B cell (primary cell): Measurements from ENCODE around the gene GNG2. TPM values are rescaled to one million over a fixed set of nuclear protein-coding genes. Genes with fewer than 3 reads are reported as not detected.

Experiments used
- ATAC-seq: fragments of 200-7000 bp; cut with Tn5 transposase; one replicate; pipeline ENCODE4 v1.10.0; 2021; ENCODE audit warnings: low read depth, mild to moderate bottlenecking, moderate number of reproducible peaks, moderate library complexity
- CTCF ChIA-PET: fragments of 350-600 bp; sonication (Branson Sonifier 250); formaldehyde crosslinking; loops from one replicate; lab custom pipeline; 2021; ENCODE audit warnings: antibody characterized with exemption, inconsistent platforms; lab: Charles Lee
- POLR2A ChIA-PET: fragments of 350-600 bp; sonication (Branson Sonifier 250); formaldehyde crosslinking; loops from one replicate; lab custom pipeline; 2021; ENCODE audit warnings: antibody characterized with exemption; lab: Charles Lee
- DNase-seq: peaks from one replicate; pipeline ENCODE4 v3.0.0; 2013
- H2AFZ ChIP-seq: 2 replicates; pipeline ENCODE4 v1.6.1; 2012; ENCODE audit warnings: mild to moderate bottlenecking, low read depth, low read length; ENCODE audit not compliant: insufficient read depth, poor library complexity, severe bottlenecking
- H3K27ac ChIP-seq, 2 donors: 1 replicate in 1 of 2; 2 replicates in 1 of 2; pipeline ENCODE4 v1.5.1; 2012 to 2013; ENCODE audit warnings: low read length in 2 of 2, mild to moderate bottlenecking in 2 of 2, moderate library complexity in 1 of 2
- H3K27me3 ChIP-seq, 4 experiments: fragments of 200-600 bp in 1 of 4; sonication (generic) in 1 of 4; replicated peaks in 1 of 4; 1 replicate in 2 of 4; 2 replicates in 2 of 4; pipeline versions ENCODE4 v1.6.1 to v1.7.0; 2013 to 2016; ENCODE audit warnings: low read length in 3 of 4, mild to moderate bottlenecking in 2 of 4, mixed read lengths in 1 of 4, moderate library complexity in 1 of 4; ENCODE audit not compliant: insufficient read depth in 4 of 4, control insufficient read depth in 3 of 4; ENCODE audit errors: control extremely low read depth in 1 of 4
- H3K36me3 ChIP-seq, 2 experiments: replicated peaks in 1 of 2; 1 replicate in 1 of 2; 2 replicates in 1 of 2; pipeline versions ENCODE4 v1.6.1 to v1.7.1; 2013; ENCODE audit warnings: low read length in 1 of 2; ENCODE audit not compliant: insufficient read depth in 2 of 2, control insufficient read depth in 1 of 2; ENCODE audit errors: control extremely low read depth in 1 of 2, extremely low read depth in 1 of 2
- H3K4me1 ChIP-seq, 2 donors: fragments of 200-600 bp in 1 of 2; sonication (generic) in 1 of 2; 1 replicate in 1 of 2; 2 replicates in 1 of 2; pipeline versions ENCODE4 v1.5.1 to v1.6.1; 2013 to 2017; ENCODE audit warnings: low read length in 2 of 2; ENCODE audit not compliant: control insufficient read depth in 2 of 2, insufficient read depth in 2 of 2
- H3K4me2 ChIP-seq: replicated peaks from 2 replicates; pipeline ENCODE3; 2012; ENCODE audit warnings: mild to moderate bottlenecking, low read depth, low read length; ENCODE audit not compliant: poor library complexity, severe bottlenecking
- H3K4me3 ChIP-seq, 5 experiments: fragments of 200-600 bp in 1 of 5; sonication (generic) in 1 of 5; 1 replicate in 3 of 5; 2 replicates in 2 of 5; pipeline versions ENCODE4 v1.5.1 to v1.7.0; 2011 to 2016; ENCODE audit warnings: low read length in 4 of 5, mild to moderate bottlenecking in 4 of 5, low read depth in 2 of 5, control low read depth in 1 of 5, moderate library complexity in 1 of 5; ENCODE audit not compliant: insufficient read depth in 1 of 5; ENCODE audit errors: control extremely low read depth in 1 of 5, extremely low read depth in 1 of 5
- H3K79me2 ChIP-seq: fragments of 200-600 bp; sonication (generic); one replicate; pipeline ENCODE4 v1.6.0; 2016; ENCODE audit warnings: low read length; ENCODE audit not compliant: control insufficient read depth, insufficient read depth
- H3K9ac ChIP-seq: fragments of 200-600 bp; sonication (generic); 2 replicates; pipeline ENCODE4 v1.6.1; 2017; ENCODE audit warnings: mild to moderate bottlenecking, low read length, moderate library complexity
- H3K9me3 ChIP-seq, 3 donors: one replicate each; pipeline versions ENCODE4 v1.6.1 to v1.7.1; 2013; ENCODE audit warnings: low read length in 2 of 3; ENCODE audit not compliant: control insufficient read depth in 2 of 3, insufficient read depth in 1 of 3; ENCODE audit errors: control extremely low read depth in 1 of 3
- H4K20me1 ChIP-seq: 2 replicates; pipeline ENCODE4 v1.6.0; 2012; ENCODE audit warnings: mild to moderate bottlenecking, low read length; ENCODE audit not compliant: insufficient read depth, control insufficient read depth, poor library complexity, severe bottlenecking
- H3K27ac Mint-ChIP-seq: one replicate; pipeline ENCODE4 v1.8.0; 2021; ENCODE audit warnings: mixed read lengths
- H3K27me3 Mint-ChIP-seq: one replicate; pipeline ENCODE4 v1.8.0; 2021; ENCODE audit warnings: mixed read lengths
- H3K4me1 Mint-ChIP-seq: one replicate; pipeline ENCODE4 v1.8.0; 2021; ENCODE audit warnings: mixed read lengths
- H3K4me3 Mint-ChIP-seq: one replicate; pipeline ENCODE4 v1.8.0; 2021; ENCODE audit warnings: mixed read lengths
- H3K9me3 Mint-ChIP-seq: one replicate; pipeline ENCODE4 v1.8.0; 2022; ENCODE audit warnings: mixed read lengths; ENCODE audit not compliant: insufficient read depth
- CTCF ChIP-seq: fragments of 200-600 bp; IDR thresholded peaks from one replicate; pipeline ENCODE4 v1.8.0; 2022; ENCODE audit warnings: antibody characterized with exemption, mild to moderate bottlenecking
- EZH2 ChIP-seq: IDR thresholded peaks from 2 replicates; pipeline ENCODE4 v1.6.1; 2012; ENCODE audit warnings: borderline replicate concordance, low read depth, mild to moderate bottlenecking, moderate library complexity, low read length; ENCODE audit not compliant: insufficient read depth, poor library complexity, severe bottlenecking
- WGBS: methylation state at CpG from one replicate; pipeline ENCODE4 v1.1.5; 2013; ENCODE audit warnings: missing lambda C conversion rate; ENCODE audit not compliant: insufficient coverage; 5-methylcytosine and 5-hydroxymethylcytosine counted together
- intact Hi-C: fragments of 100-400 bp; cut with micrococcal nuclease; formaldehyde crosslinking; loops from one replicate; pipeline ENCODE4 v1.10.0; 2022
- polyA plus RNA-seq: library from polyadenylated mRNA; depleted of rRNA; stranded (reverse); fragments of >200 nt; gene quantifications from 2 replicates; pipeline ENCODE4 v1.2.3, GENCODE V29; 2012
- total RNA-seq, 2 donors: library from RNA; stranded (reverse); fragments of 120-200 nt in 1 of 2; gene quantifications; 1 replicate in 1 of 2; 2 replicates in 1 of 2; pipeline versions ENCODE4 v1.2.3 to v1.2.4, GENCODE V29; 2013 to 2022

Gene GNG2
- total and polyA plus RNA-seq, 2 donors (not counting 1 experiment from before 2014, with no cell fraction given): 21.9 to 57.6 TPM

GRCh38 chr14:51859131-51859530 lies 1.3 kb upstream of the GNG2 start:
- ChIA-PET CTCF (no interaction called here), POLR2A (no interaction called here)
- H3K36me3 ChIP-seq: no peaks in the 10 kb centered on the region
- WGBS: 67% methylated on average over 1 of the region's 5 CpGs
- no peak for ATAC-seq
- no peak for TF ChIP-seq EZH2
- TF ChIP-seq CTCF: no peak
- no peak overlapping the region for H3K4me2 ChIP-seq
- H4K20me1 ChIP-seq: no peaks in the 10 kb centered on the region
- H3K4me1 Mint-ChIP-seq: peaks cover 61% of the 10 kb centered on the region
- H3K79me2 ChIP-seq: peaks cover 30% of the 10 kb centered on the region
- H3K4me3 ChIP-seq: no peak overlapping the region
- H3K27me3 ChIP-seq: no peaks in the 10 kb centered on the region
- no peaks in the 10 kb centered on the region for H3K27me3 Mint-ChIP-seq
- no peak for DNase-seq
- peak overlapping the region; percentile 92 for H3K4me3 Mint-ChIP-seq
- H3K9ac ChIP-seq: no peak overlapping the region
- peaks cover 33 to 36% of the 10 kb centered on the region in 2 donors for H3K4me1 ChIP-seq
- H3K9me3 ChIP-seq: no peaks in the 10 kb centered on the region
- H3K27ac Mint-ChIP-seq: peak overlapping the region; percentile 87
- H3K27ac ChIP-seq: peak overlapping the region in 1 of 2 donors; percentile 80
- peaks cover 5% of the 10 kb centered on the region for H3K9me3 Mint-ChIP-seq
- no peak overlapping the region for H2AFZ ChIP-seq
- intact Hi-C loops: no loop called here

GRCh38 chr14:51860825-51861499 lies 550 bp downstream of the GNG2 start:
- Histone ChIP-seq H3K9me3 (no peaks in the 10 kb centered on the region), H3K27me3 (no peaks in the 10 kb centered on the region), H3K9ac (peak overlapping the region; percentile 83), H2AFZ (peak overlapping the region; percentile 65), H3K36me3 (no peaks in the 10 kb centered on the region), H3K79me2 (peaks cover 48% of the 10 kb centered on the region), H3K4me2 (peak overlapping the region; percentile 77), H3K4me3 (peak overlapping the region; percentile 77 to 95 (median 86)), H4K20me1 (no peaks in the 10 kb centered on the region), H3K4me1 (peaks cover 40 to 50% of the 10 kb centered on the region in 2 donors), H3K27ac (peak overlapping the region; percentile 80 to 84)
- POLR2A ChIA-PET: interaction anchor here (0.6 to 2.6 kb wide), 5 partner anchors 12 to 81 kb away, joined by 3 to 20 read pairs (median 4); no protein-coding TSS in a partner anchor
- TF ChIP-seq CTCF: no peak
- TF ChIP-seq EZH2: no peak
- Mint-ChIP-seq H3K9me3 (peaks cover 5% of the 10 kb centered on the region), H3K27me3 (no peaks in the 10 kb centered on the region), H3K4me1 (peaks cover 67% of the 10 kb centered on the region), H3K4me3 (peak overlapping the region; percentile 92), H3K27ac (peak overlapping the region; percentile 87)
- ATAC-seq (peak; percentile 13), DNase-seq (no peak)
- intact Hi-C loops: loop anchor here (1.0 to 5.0 kb wide), 3 partner anchors 14 to 46 kb away; no protein-coding TSS in a partner anchor
- 0% methylated on average over 1 of the region's 12 CpGs for WGBS
- CTCF ChIA-PET: interaction anchor here (0.7 to 3.1 kb wide), 13 partner anchors 8 to 121 kb away, joined by 3 to 34 read pairs (median 3); no protein-coding TSS in a partner anchor
